Astrocyte (in vitro differentiated cells and primary cell): ENCODE measurements around the gene PDE3A.

Source experiments
- CTCF ChIP-seq: IDR thresholded peaks from 2 replicates; pipeline ENCODE4 v1.5.1; 2011; ENCODE audit warnings: low read depth, mild to moderate bottlenecking, inconsistent platforms, low read length, moderate library complexity; ENCODE audit not compliant: insufficient read depth
- EZH2 ChIP-seq: IDR thresholded peaks from 2 replicates; pipeline ENCODE4 v1.6.1; 2012; ENCODE audit warnings: mild to moderate bottlenecking, low read length, inconsistent platforms; ENCODE audit not compliant: insufficient read depth

DNA sequence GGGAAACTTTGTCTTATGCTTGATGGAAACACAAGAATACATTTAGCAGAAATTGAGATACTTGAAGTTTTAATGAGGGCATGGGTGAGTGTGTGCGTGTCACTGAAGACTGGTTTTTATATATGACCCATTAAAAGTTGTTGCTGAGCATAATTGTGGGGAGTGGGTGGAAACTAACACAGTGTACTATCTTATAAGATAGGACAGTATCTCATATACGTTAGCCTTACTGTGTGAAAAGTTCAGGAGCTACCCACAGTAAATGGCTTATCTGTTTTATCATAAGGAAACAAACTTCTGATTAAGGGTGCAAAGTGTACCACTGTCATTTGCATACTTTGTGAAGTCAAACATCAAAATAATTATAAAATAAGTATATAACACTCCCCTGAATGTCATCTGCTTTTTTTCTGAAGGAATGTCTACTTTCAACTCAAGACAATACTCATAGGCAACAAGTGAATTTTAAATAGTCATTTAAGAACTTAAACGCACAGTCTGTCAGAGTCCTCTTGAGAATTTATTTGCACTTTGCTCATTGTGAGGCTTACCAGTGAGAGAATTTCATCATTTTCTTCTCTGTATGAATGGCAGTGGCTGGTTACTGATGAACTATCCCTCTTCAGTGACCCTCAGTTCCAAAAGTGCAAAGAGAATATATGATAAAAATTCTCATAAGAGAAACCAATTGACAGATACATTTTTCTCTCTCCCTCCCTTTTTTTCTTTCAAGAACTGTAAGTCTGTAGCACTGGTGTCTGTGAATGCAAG, 4.2 kb downstream of the PDE3A start:
- no peak for TF ChIP-seq CTCF
- no peak for TF ChIP-seq EZH2
